SH-SY5Y (cell line): ENCODE data around the gene KCTD4.

Experiments used
- GATA2 ChIP-seq: IDR thresholded peaks from 2 replicates; pipeline ENCODE4 v1.6.1; 2011; ENCODE audit warnings: mild to moderate bottlenecking, low read depth, low read length
- GATA3 ChIP-seq: IDR thresholded peaks from 2 replicates; pipeline ENCODE4 v1.6.1; 2011; ENCODE audit warnings: low read depth, mild to moderate bottlenecking, low read length, moderate library complexity

GRCh38 chr13:45207319-45207718, 6.5 kb upstream of the KCTD4 start:
- TF ChIP-seq GATA2 (no peak), GATA3 (no peak)
